GM18526 (cell line): Measurements from ENCODE around the gene UNC45A.

Experiments used
- POLR2A ChIP-seq: IDR thresholded peaks from 3 replicates; pipeline ENCODE4 v1.6.1; 2011; ENCODE audit not compliant: insufficient read length; ENCODE audit errors: extremely low read depth

Gene UNC45A

DNA sequence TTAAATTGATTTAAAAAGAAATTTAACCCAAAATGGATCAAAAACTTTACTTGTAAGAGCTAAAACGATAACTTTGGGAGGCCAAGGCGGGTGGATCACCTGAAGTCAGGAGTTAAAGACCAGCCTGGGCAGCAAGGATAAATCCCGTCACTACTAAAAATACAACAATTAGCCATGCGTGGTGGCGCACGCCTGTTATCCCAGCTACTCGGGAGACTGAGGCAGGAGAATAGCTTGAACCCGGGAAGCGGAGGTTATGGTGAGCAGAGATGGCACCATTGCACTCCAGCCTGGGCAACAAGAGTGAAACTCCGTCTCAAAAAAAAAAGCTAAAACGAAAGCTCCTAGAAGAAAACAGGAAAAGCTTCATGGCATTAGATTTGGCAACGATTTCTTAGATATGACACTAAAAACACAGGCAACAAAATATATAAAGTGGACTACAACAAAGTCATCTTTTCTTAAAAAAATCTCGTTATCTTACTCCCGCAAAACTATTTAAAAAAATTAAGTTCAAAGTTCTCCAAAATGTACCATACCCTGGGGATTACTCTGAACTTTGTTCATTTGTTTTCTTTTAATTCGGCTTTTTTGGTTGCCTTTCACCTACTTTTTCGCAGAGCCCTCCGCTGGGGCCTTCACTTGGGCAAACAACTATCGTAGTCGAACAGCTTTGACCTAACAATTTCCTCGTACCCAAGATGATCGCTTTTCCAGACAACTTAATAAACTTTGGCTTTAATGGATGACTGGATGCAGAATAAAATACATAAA is 5.7 kb upstream of the UNC45A start:
- no peak for TF ChIP-seq POLR2A

DNA sequence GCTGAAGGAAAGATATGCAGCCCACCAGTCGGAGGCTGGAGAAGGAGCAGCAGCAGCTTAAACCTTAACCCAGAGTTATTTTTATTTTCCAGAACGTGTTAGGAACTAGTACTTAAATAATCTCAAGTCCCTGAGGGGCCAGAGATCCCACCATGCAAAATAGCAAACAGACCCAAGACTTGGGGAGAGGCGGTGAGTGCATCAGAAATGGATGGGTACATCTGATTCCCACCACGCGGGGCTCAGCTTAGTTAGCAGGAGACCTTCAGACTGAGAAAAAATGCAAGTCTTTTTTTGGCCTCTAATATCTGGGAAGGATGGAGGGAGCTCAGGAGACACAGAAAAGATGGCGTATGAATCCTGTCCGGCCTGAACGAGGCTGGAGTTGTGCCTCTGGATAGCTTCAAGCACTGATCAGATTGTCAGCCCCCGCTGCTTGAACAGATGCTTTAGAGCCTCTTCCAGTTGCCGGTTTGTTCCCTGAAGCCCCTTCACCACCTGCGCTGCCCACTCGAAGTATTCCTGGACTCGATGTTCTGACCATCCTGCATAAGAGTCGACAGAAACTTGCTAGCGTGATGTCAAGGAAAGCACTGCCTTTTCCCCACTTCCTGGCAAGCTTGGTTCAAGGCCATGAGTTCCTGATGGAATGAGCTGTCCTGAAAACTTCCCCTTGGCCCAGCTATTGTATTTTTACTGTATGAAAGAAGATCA is 4.1 kb upstream of the UNC45A start:
- no peak for TF ChIP-seq POLR2A

DNA sequence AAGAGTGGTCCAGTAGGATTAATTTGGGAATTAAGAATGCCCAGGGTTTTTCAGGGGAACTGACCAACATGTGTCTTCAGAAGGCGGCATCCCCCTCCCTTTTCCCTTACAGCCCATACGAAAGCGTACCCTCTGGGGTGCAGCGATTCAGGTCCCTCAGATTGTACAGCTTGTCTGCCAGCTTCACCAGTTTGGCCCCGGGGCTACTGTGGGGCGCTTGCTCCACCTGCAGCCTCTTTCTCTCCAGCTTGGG is 3.6 kb upstream of the UNC45A start:
- no peak for TF ChIP-seq POLR2A

DNA sequence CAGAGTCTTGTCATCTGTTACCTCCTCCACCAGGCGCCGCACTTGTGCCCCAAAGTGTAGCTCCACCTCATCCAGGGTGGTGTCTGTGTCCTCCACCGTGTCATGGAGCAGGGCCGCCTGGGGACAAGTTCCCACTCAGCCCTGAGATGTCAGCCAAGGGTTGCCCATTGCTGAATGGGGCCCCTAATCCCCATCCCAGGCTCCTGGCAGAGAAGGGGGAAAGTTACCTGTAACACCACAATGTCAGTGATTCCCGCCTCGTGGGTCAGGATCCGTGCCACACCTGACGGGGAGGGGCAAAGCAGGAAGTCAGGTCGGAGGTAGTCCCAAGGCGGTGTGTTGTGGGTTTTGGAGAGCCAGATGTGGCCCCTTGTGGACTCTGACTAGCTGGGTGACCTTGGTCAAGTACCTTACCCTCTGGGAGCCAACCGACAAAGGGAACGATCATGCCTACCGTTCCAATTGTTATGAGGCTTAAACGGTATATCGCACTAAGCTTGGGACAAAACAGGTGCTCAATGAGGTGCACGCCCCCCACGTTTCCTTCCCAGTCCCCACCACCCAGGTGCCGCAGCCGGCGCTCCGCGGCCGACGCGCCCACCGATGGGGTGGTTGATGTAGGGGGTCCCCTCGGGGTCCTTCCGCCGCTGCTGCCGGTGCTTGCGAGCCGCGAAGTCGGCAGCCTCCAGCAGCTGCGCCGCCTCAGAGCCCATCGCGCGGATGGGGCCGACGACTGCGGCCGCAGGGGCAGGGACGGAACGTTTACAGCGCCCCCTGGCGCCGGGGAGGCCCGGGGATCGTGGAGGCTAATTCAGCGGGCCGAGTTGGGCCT is 3.0 kb upstream of the UNC45A start, which contains the start of gene HDDC3:
Gene HDDC3, minus strand, starts transcription at position 722 of the 832 bp plus-strand sequence. Its CDS starts 9 bp downstream, at position 713.
- TF ChIP-seq POLR2A, result peak; percentile 81

DNA sequence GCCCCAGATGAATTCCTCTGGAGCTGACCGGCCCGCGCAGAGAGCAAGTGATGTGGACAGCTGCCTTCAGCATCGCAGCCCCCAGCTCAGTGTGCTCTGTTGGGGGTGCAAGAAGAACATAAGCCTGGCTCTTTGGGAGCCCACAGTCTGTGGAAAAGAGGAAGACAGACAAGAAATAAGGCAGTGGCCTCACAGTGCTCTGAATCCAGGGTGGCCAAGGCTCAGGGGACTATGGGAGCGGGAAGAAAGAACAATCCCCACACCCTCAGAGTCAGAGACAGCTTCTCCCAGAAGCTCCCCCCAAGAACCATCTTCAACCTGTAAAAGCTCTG is 2.5 kb upstream of the UNC45A start:
- TF ChIP-seq POLR2A, result no peak

DNA sequence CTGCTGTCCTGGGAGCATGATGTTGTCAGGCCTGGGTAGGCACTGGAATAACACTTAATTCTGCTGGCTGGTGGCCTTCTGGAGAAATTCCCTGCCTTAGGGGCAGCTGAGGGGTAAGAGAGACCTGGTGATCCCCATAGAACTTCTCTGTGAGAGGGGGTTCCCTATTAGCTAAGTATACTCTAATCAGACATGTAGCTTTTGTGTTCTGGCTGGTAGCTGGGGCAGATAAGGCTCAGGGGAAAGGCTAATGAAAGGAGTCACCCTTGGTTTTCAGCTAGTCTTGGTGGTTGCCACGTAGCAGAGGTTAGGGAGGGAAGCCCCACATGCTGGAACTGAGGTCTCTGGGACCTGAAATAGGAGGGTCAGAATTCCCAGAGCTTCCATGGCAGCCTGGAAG is 1.8 kb upstream of the UNC45A start:
- TF ChIP-seq POLR2A, result no peak

DNA sequence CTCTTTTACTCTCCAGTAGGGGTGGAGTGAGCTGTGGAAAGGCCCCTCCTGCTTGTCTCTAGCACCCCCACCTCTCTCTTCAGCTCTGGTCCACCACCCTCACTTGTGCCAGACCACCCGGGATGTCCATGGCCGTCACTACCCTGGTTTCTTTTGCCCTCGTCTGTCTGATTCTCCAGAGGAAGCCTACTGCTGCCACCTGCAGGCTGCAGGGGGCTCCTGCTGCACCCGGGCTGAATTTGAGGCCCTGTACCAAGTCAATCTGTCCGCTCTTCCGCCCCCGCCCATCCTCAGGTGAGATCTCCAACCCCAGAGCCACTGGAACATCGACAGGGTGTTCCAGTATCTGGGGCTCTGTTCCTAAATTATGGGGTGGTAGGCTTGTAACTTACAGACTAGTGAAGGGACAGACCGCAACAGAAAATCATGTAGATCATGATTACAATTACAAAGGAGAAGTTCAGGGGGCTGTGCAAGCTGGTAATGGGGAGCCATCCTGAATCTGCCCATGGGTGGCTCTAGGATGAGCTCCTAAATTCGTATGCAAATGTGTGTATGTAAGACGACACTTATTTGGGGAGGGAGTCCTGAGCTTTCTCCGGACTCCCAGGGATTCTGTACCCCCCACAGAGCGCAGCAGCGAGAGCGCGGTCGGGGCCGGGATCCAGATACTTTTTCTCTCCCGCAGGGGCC is 683 bp upstream of the UNC45A start:
- TF ChIP-seq POLR2A, result no peak

DNA sequence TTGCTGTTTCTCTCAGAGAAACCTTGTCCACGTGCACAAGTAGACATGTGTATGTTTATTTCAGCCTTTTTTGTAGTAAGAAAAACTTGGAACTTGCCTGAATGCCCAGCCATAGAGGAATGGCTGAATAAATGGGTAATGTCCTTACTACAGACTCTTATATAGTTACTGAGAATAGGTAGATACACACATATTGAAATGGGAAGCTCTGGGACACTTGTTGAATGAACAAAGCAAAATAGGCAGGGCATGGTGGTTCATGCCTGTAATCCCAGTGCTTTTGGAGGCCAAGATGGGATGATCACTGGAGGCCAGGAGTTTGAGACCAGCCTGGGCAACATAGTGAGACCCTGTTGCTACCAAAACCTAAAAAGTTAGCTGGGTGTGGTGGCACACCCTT is 1.7 kb downstream of the UNC45A start:
- TF ChIP-seq POLR2A, result no peak

DNA sequence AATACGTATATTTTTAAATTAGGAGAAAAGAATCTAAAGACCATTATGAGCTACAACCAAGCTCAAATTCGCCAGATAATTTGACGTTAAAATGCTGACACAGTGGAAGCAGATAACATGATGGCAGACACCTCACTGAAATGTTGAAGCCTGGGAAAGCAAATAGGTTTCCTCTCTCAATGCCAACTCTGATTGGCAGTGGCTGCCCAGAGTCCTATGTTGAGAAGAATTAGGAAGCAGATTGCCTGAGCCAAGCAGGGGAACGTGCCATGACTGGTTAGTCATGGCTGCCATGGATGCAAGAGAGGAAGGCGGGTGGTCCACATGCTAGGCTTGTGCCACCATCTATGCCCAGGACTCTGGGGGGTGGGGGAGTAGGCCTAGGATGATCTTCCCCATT is 3.2 kb downstream of the UNC45A start:
- TF ChIP-seq POLR2A, result no peak

DNA sequence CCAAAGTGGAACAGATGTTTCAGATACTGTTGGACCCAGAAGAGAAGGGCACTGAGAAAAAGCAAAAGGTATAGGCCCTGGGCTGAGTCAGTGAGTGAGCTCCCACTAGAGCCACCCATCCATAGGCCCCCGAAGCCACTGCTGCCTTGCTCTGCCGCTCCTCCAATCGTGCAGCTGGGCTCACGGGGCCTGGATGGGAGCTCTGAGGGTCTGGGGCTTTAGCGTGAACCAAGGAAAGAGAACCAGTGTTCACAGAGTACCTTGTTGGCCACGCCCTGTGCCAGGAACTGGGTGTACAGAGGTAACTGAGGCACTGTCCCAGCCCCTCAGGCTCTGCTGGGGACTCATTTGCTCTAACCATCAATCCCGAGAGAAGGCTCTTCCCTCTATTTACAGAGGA is 4.7 kb downstream of the UNC45A start:
- TF ChIP-seq POLR2A, result no peak

DNA sequence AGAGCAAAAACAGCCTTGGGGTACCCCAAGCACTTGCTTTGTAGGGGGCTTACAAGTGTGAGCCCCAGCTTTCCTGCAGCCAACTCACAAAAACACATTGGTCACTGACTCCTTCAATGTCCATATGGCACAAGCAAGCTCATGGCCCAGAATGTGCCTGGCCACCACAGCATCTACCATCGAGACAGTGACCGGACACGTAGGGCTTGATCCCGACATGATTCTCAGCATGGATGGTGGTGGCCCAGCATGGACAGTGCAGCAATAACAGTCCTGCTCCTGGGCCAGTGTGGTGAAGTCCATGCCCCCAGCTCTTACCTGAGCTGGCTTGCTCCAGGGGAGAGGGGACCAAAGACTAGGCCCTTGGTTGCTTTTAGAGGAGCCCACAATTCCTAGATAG is 6.0 kb downstream of the UNC45A start:
- TF ChIP-seq POLR2A, result no peak

DNA sequence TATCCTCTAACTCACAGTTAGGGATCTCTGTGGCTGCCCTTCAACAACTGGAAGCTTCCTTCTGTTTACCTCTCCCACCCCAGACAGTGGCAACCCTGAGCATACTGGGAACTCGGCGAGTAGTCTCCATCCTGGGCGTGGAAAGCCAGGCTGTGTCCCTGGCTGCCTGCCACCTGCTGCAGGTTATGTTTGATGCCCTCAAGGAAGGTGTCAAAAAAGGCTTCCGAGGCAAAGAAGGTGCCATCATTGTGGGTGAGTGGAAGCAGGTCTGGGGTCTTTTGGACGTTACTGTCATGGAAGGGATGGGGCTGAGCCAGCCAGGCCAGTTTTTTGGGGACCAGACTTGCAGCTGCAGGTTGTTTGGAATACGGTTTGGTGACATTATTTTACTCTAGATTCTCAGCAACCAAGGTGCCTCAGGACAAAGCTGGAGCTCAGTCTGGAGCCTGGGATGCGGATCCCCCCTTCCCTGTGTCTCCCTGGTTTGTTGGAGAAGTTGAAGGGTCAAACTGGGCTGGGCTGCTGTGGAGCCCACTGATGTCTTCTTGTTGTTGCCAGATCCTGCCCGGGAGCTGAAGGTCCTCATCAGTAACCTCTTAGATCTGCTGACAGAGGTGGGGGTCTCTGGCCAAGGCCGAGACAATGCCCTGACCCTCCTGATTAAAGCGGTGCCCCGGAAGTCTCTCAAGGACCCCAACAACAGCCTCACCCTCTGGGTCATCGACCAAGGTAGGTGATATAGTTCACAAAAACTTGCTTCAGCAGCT is 7.5 kb downstream of the UNC45A start:
- TF ChIP-seq POLR2A, result no peak

DNA sequence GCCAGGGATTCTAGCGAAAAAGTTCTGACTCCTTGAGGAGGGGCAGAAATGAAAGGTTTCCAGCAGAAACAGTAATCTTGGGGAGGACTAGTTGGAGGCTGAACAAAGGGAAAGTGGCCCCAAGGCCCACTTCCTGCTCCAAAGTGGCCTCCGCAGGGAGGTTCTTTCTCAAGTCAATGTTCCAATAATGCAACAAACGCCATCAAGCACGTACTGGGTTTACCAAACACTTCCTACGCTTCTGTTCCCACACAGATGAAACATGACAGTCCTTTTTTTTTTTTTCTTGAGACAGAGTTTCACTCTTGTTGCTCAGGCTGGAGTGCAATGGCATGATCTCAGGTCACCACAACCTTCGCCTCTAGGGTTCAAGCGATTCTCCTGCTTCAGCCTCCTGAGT is 10.0 kb downstream of the UNC45A start:
- no peak for TF ChIP-seq POLR2A

DNA sequence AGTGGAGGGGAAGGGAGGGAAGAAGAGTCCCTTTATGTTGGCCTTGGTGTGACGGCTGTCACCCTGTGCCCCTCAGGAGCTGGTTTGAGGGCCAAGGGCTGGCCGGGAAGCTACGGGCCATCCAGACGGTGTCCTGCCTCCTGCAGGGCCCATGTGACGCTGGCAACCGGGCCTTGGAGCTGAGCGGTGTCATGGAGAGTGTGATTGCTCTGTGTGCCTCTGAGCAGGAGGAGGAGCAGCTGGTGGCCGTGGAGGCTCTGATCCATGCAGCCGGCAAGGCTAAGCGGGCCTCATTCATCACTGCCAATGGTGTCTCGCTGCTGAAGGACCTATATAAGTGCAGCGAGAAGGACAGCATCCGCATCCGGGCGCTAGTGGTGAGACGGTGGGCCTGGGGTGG is 11.5 kb downstream of the UNC45A start:
- TF ChIP-seq POLR2A, result no peak
